HG03280 (cell line): Measurements from ENCODE around the gene PLXND1.
"Not testable (repeated sequence)": the region's sequence is repeated elsewhere in the genome, so short reads cannot be mapped to it uniquely, and the experiment has no call there.

Experiments
- ATAC-seq: cut with Tn5 transposase; IDR thresholded peaks from one replicate; pipeline ENCODE4 v1.9.1; 2021; ENCODE audit warnings: mild to moderate bottlenecking, moderate library complexity; ENCODE audit not compliant: unreplicated experiment

The PLXND1 gene

DNA sequence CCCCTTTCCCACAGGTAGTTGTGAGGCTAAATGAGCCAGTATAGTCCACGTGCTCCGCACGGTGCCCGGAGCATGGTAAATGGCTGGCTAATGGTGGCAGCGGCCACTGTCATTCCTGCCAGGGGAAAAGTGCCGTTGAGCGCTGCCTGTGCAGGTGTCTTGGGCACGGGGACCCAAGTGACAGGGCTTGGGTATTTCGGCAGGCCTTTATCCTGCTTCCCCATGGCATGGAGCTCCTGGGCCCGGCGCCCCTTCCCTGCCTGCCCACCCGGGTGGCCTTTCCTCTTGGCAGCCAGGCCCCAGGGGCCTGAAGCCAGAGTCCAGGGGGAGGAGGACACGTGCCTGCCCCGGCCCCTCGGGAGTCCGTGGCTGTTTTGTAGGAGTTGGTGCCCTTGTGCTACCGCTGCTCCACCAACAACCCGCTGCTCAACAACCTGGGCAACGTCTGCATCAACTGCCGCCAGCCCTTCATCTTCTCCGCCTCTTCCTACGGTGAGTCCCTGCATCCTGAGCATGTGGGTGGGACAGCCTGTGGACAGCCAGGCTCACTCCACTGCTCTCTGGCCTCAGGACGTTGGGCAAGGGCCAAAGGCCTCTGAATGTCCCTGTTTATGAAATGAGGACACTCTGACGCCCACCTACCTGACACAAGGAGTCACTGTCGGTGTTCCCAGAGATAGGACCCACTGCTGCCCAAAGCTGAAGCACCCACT is 91.2 kb downstream of the PLXND1 start:
- not testable (repeated sequence) for ATAC-seq

DNA sequence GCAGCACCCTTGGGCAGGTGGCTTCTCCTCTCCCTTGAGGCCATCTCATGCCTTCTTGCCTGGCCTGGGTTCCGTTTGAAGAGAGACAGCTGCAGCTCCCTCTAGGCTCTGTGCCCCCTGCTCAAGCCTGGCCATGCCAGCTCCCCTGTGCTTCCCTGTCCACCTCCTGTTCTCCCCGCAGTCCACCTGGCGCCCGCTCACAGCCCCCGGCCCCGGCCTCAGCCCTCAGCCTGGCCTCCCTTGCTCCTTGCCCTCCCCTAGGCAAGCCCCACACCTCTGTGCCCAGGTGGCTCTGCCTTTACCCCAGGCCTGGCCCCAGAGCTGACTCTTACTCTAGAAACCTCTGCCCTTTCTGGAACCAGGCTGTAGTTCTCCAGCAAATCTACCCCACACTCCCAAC is 91.9 kb downstream of the PLXND1 start:
- ATAC-seq: no peak

DNA sequence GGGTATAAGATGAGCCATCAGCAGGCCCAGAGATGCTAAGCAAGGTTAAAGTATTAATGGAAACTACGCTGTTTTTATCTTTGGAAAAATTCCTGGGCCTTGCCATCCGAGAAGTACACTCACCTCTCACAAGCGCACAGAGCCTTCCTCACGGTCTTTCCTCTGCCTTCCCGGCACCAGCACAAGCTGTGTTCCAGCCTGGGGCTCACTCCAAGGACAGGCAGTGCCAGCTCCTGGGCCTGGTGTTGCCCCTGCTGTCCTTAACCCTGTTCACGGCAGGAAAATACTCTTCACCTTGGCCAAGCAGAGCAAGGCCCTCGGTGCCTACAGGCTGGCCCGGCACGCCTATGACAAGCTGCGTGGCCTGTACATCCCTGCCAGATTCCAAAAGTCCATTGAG is 92.4 kb downstream of the PLXND1 start:
- no peak for ATAC-seq

DNA sequence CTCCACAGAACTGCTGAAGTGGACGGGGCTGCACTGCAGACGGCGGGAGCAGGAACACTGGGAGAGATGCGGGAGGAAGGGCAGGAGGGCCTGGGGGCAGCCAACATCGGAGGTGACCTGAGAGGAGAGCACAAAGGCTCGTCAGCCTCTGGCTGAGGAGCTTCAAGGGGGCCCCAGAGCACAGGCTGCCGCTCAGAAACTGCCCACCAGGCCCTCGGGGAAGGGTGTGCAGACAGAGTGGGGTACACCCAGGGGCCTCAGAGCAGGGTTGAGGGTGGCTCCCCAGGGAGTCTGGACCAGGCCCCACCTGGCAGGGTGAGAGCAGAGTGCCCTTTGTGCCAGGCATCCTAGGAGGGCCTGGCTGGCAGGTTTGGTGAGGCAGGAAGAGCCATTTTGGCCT is 92.8 kb downstream of the PLXND1 start:
- ATAC-seq: no peak

DNA sequence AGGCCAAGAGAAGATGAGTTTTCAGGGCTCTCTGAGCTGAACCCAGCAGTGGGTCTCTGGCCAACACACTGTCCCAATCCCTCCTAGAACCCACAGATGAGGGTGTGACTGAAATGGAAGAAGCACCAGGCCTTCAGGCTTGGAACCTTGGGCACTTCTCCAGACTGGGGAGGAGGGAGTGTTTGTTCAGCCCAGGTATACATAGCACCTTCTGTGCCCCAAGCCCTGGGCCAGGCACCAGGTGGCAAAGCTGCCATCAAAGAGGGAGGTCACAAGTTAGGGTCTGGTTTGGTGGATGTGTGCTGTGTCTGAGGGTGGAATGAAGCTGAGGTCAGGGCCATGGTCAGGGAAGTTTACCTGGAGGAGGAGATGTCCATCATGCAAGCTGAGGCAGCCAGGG is 93.9 kb downstream of the PLXND1 start:
- no peak for ATAC-seq

DNA sequence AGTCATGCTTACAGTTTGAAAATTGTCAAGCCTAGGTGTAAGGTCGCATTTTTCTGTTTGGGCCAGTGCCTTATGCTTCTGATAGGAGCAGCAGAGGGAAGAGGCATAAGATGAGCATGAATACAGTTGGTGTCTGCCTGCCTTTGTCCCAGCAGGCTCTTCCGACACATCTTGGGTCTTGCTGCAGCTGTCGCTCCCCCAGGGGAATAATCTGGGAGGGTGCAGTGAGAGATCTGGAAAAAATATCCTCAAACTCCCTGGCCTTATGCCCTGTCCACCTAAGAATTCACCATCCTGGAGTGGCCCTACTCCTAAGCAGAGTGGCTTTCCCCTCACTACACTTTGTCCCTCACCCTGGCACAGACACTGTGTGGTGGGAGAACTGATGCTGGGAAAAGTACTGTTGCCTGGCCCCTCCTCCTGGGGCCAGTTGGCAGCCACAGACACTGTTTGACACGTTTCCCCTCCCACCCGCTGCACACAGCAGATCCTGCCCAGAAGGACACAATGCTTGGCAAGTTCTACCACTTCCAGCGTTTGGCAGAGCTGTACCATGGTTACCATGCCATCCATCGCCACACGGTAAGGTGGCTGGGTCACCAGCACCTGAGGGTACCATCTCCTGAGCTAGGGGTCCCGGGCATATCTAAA is 99.2 kb downstream of the PLXND1 start:
- ATAC-seq: no peak

DNA sequence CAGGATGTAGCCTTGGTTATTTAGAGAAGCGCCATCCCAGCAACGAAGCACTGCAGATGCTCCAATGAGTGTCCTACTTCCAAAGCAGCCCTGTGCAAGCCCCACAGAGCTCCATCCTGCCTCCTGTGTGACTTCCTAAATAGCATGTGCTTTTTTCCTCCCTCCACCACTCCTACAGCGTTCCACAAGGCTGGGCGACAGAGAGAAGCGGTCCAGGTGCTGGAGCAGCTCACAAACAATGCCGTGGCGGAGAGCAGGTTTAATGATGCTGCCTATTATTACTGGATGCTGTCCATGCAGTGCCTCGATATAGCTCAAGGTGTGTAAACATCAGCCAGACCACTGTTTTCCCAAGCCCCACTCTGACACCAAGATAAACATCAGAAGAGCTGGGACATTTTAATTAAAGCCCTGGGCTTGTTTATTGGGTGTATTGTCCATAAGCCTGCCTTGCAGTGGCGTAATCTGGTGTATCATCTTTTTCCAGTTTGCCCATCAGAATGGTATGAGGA is 100.2 kb downstream of the PLXND1 start:
- ATAC-seq: no peak

DNA sequence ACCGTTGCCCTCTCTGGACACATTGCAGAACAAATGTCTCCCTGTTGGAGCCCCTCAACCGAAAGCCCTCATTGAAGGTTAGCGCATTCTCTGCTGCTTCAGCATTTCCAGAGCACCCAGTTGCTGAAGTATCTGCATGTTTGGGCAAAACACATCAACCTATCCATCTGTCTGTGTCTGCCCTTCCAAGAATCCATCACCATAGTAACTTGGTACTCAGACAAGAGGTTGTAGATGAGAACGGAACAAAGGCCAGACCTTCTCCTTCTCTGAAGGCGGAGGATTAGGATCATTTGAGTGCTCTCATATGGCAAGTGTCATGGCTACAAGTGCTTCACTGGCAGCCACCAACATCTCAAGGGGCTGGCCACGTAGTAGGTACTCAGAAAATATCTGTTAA is 101.1 kb downstream of the PLXND1 start:
- no peak for ATAC-seq
